ENCODE measurements around the gene PPARA. TPM values are rescaled to one million over a fixed set of nuclear protein-coding genes. Genes with fewer than 3 reads are reported as not detected.
A peak's percentile ranks its signal among the peaks of the same experiment; 100 is the strongest.

The PPARA gene
- total RNA-seq: 7.9 and 9.3 TPM in 2 replicates

DNA sequence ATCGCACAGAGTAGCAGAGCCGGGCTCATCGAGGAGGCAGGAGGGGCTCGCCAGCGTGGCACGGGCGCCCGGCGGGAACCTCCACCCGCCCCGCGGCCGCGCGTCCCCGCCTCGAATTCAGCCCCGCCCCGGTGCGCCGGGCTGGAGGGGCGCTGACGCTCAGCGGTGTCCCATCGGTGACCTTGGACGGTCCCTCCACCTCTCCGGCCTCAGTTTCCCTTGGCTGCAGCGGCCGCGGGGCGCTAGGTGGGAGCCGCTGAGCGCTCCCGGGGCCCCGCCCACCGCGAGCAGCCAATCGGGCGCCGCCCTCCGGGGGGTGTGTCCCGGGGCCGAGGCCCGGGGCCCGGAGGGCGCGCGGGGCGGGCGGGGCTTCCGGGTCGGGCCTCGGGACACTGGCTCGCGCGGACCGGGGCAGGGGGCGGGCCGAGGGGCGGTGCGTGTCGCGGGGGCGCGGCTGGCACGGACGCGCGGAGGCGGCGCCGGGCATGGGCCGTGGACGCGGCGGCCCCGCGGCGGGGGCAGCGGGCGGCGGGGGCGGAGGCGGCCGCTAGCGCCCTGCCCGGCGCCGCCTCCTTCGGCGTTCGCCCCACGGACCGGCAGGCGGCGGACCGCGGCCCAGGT lies at the start of gene PPARA:
PPARA (plus strand) TSS at position 493 of the 621 bp plus-strand sequence. CDS start 47,858 bp downstream, outside the sequence.
- peak within 1 kb of the TSS; percentile 85 for H3K4me3 ChIP-seq (ENCODE audit: low read depth, low read length)
- peaks cover 27% of the 10 kb centered on the region for H3K27me3 ChIP-seq (ENCODE audit: control insufficient read depth, insufficient read depth, low read length)
- H3K36me3 ChIP-seq (ENCODE audit: control insufficient read depth, insufficient read depth, low read length): no peaks in the 10 kb centered on the region
- TF ChIP-seq, protein P1, sequence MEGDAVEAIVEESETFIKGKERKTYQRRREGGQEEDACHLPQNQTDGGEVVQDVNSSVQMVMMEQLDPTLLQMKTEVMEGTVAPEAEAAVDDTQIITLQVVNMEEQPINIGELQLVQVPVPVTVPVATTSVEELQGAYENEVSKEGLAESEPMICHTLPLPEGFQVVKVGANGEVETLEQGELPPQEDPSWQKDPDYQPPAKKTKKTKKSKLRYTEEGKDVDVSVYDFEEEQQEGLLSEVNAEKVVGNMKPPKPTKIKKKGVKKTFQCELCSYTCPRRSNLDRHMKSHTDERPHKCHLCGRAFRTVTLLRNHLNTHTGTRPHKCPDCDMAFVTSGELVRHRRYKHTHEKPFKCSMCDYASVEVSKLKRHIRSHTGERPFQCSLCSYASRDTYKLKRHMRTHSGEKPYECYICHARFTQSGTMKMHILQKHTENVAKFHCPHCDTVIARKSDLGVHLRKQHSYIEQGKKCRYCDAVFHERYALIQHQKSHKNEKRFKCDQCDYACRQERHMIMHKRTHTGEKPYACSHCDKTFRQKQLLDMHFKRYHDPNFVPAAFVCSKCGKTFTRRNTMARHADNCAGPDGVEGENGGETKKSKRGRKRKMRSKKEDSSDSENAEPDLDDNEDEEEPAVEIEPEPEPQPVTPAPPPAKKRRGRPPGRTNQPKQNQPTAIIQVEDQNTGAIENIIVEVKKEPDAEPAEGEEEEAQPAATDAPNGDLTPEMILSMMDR (IDR thresholded peaks at IDR 0.05; ENCODE audit: insufficient read depth, low read length, poor library complexity, severe bottlenecking): no peak
- DNase-seq (ENCODE audit: low read depth): peak; percentile 23

DNA sequence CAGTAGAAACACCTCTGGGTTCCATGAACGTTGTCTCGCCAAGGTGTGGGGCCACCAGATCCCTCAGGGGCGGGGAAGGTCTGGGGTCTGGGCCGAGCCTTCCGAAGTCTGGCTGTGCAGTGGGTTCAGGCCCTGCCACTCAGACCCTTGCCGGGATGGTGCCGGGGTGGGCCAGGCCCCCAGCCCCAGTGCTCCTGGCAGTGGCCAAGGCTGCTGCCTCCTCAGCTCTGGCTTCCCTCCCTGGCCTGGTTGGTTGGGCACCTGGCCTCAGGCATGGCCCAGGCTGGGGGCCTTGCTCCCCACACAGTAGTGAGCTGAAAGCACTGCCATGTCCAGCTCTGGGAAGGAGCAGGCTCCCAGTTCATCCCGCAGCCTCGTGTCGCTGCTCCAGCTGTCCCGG lies 48.2 kb upstream of the PPARA start:
- Histone ChIP-seq H3K36me3 (ENCODE audit: control insufficient read depth, insufficient read depth, low read length) (peaks cover 16% of the 10 kb centered on the region), H3K27me3 (ENCODE audit: control insufficient read depth, insufficient read depth, low read length) (no peaks in the 10 kb centered on the region), H3K4me3 (ENCODE audit: low read depth, low read length) (no peak overlapping the region)
- TF ChIP-seq, protein P1 (IDR thresholded peaks at IDR 0.05; ENCODE audit: insufficient read depth, low read length, poor library complexity, severe bottlenecking): no peak
- DNase-seq (ENCODE audit: low read depth): no peak

DNA sequence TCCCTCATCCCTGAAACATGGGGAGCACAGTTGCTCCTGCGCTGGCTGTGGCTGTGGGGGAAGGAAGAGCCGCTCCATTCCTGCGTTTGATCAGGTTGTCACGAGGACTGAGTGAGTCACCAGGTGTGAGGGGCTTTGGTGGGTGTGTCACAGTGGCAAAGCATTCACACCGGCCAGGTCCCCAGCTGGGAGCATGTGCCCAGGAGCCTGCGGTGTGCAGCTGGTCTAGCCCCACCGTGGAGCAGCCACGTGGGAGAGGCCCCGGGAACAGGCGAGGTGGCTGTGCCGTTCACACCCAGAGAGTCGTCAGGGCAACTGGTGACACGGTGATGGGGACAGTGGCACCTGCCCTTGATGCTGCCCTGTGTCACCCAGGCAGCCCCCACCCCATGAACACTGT lies 47.6 kb upstream of the PPARA start:
- no peak overlapping the region for H3K4me3 ChIP-seq (ENCODE audit: low read depth, low read length)
- TF ChIP-seq, protein P1 (IDR thresholded peaks at IDR 0.05; ENCODE audit: insufficient read depth, low read length, poor library complexity, severe bottlenecking): no peak
- no peaks in the 10 kb centered on the region for H3K27me3 ChIP-seq (ENCODE audit: control insufficient read depth, insufficient read depth, low read length)
- DNase-seq (ENCODE audit: low read depth): no peak
- H3K36me3 ChIP-seq (ENCODE audit: control insufficient read depth, insufficient read depth, low read length): peaks cover 16% of the 10 kb centered on the region

DNA sequence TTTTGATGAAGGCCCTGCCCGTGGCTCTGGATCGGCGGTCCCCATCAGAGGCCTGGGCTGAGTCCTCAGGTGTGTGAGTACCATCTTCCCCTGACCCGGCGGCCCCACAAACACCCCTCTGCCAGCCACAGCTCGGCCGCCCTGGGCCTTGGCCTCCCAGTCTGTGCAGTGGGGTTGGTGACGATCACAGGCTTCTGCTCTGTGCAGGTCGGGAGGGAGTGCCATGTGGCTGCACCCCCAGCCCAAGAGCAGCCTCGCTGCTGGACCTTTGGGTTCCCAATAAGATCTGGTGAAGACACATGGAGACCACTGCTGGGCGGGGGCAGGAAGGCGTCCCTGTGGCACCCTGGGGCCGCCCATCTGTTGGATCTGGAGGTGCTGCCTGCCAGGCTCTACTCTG lies 47.1 kb upstream of the PPARA start:
- Histone ChIP-seq H3K4me3 (ENCODE audit: low read depth, low read length) (no peak overlapping the region), H3K36me3 (ENCODE audit: control insufficient read depth, insufficient read depth, low read length) (peaks cover 14% of the 10 kb centered on the region), H3K27me3 (ENCODE audit: control insufficient read depth, insufficient read depth, low read length) (no peaks in the 10 kb centered on the region)
- DNase-seq (ENCODE audit: low read depth): no peak
- TF ChIP-seq, protein P1 (IDR thresholded peaks at IDR 0.05; ENCODE audit: insufficient read depth, low read length, poor library complexity, severe bottlenecking): no peak

DNA sequence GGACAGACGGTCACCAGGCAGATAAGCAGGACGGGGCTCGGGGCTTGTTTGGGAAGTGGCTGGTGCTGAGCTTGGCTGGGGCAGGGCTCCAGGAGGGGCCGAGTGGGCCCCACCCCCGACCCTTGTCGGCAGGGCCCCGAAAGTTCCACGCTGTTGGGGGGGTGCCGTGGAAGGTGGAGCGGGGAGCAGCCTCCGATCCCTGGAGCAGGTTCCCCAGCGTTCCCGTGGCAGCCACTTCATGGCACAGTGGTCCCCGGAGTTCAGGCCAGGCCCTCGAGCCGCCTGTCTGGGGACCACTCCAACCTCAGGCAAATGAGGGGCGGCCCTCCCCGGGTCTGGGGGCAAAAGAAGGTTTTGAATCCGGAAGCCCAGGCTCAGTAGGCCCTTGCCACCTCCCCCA lies 46.7 kb upstream of the PPARA start:
- H3K36me3 ChIP-seq (ENCODE audit: control insufficient read depth, insufficient read depth, low read length): peaks cover 9% of the 10 kb centered on the region
- H3K4me3 ChIP-seq (ENCODE audit: low read depth, low read length): no peak overlapping the region
- no peaks in the 10 kb centered on the region for H3K27me3 ChIP-seq (ENCODE audit: control insufficient read depth, insufficient read depth, low read length)
- no peak for DNase-seq (ENCODE audit: low read depth)
- TF ChIP-seq, protein P1 (IDR thresholded peaks at IDR 0.05; ENCODE audit: insufficient read depth, low read length, poor library complexity, severe bottlenecking): no peak

Measured in kidney epithelial cell (primary cell).